Muscle of leg (tissue), 16 donors: ENCODE data around the gene LYZL4. TPM values are rescaled to one million over a fixed set of nuclear protein-coding genes. Genes with fewer than 3 reads are reported as not detected.

Experiments
- DNase-seq: peaks from one replicate; pipeline ENCODE4 v3.0.0; 2013
- H3K27ac ChIP-seq: one replicate; pipeline ENCODE4 v1.5.1; 2013; ENCODE audit warnings: mild to moderate bottlenecking, low read length, control low read depth
- H3K27me3 ChIP-seq: one replicate; pipeline ENCODE4 v1.6.1; 2013; ENCODE audit warnings: low read length; ENCODE audit not compliant: control insufficient read depth, insufficient read depth
- H3K36me3 ChIP-seq: one replicate; pipeline ENCODE4 v1.6.1; 2013; ENCODE audit warnings: low read length; ENCODE audit not compliant: control insufficient read depth, insufficient read depth
- H3K4me1 ChIP-seq: one replicate; pipeline ENCODE4 v1.6.1; 2013; ENCODE audit warnings: low read length; ENCODE audit not compliant: control insufficient read depth, insufficient read depth
- H3K4me3 ChIP-seq: one replicate; pipeline ENCODE4 v1.5.1; 2013; ENCODE audit warnings: low read length, control low read depth
- H3K9me3 ChIP-seq: replicated peaks from 2 replicates; pipeline ENCODE4 v1.6.1; 2013; ENCODE audit warnings: low read depth, low read length; ENCODE audit not compliant: control insufficient read depth
- WGBS: methylation state at CpG from one replicate; pipeline ENCODE4 v1.1.5; 2013; ENCODE audit warnings: missing lambda C conversion rate; ENCODE audit not compliant: insufficient coverage; 5-methylcytosine and 5-hydroxymethylcytosine counted together
- long read RNA-seq, 11 donors: transcript quantifications; one replicate each; lab custom pipeline, GENCODE V29; 2026
- polyA plus RNA-seq, 8 donors: library from polyadenylated mRNA; unstranded; fragments of 120-200 nt; gene quantifications; one replicate each; pipeline versions ENCODE4 v1.2.1 to v1.2.3, GENCODE V29; 2013; ENCODE audit warnings: inconsistent platforms in 1 of 8, low replicate concordance in 1 of 8; ENCODE audit not compliant: insufficient read length in 8 of 8, insufficient read depth in 1 of 8
- total RNA-seq: library from RNA; stranded (reverse); fragments of 120-200 nt; gene quantifications from one replicate; pipeline ENCODE4 v1.2.4, GENCODE V29; 2013

Gene LYZL4, protein sequence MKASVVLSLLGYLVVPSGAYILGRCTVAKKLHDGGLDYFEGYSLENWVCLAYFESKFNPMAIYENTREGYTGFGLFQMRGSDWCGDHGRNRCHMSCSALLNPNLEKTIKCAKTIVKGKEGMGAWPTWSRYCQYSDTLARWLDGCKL
- not detected for total RNA-seq
- not detected for polyA plus RNA-seq
- long read RNA-seq, donor 1: 0 reads
- long read RNA-seq, donor 2: 0 reads
- long read RNA-seq, donor 3: 0 reads
- long read RNA-seq, donor 4: 0 reads
- long read RNA-seq, donor 5: 0 reads
- long read RNA-seq, donor 6: 0 reads
- long read RNA-seq, donor 7: 0 reads
- long read RNA-seq, donor 8: 0 reads
- long read RNA-seq, donor 9: 0 reads
- long read RNA-seq, donor 10: 0 reads
- long read RNA-seq, donor 11: 0 reads

DNA sequence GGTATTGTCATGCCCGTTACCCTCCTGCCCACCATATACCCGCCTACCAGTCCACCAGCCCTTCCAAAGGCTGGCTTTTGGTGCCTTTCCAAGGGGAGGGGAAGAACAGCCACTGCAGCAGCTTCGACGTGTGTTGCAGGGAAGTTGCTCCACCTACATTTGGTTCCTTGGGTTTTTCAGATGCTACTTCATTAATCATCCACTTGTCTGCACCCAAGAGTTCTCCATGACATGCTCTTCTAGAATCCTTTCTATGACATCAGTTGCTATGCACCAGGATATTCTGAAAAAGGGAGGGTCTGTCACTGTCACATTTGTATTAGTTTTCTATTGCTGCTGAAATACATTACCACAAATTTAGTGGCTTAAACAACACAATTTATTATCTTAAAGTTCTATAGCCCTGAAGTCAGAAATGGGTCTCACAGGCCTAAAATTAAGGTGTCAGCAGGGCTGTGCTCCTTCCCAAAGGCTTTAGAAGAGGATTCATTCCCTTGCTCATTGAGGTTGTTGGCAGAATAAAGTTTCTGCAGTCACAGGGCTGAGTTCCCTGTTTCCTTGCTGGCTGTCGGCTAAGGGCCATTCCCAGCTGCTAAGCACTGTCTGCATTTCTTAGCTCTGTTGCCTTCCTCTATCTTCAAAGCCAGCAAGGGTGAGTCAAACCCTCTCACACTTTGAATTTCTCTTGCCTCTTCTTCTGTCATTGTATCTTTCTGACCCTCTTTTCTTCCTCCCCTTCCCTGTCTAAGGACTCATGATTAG is at the start of gene LYZL4:
TSS of gene LYZL4 (minus strand) at position 241 of the 762 bp plus-strand sequence. CDS start 3,359 bp downstream, outside the sequence.
- Histone ChIP-seq H3K27ac (no peak within 1 kb of the TSS), H3K4me1 (peaks cover 5% of the 10 kb centered on the region), H3K4me3 (no peak within 1 kb of the TSS), H3K36me3 (no peaks in the 10 kb centered on the region), H3K27me3 (no peaks in the 10 kb centered on the region), H3K9me3 (no peaks in the 10 kb centered on the region)
- 8% methylated on average over 1 of the region's 5 CpGs for WGBS
- DNase-seq: peak; percentile 75

DNA sequence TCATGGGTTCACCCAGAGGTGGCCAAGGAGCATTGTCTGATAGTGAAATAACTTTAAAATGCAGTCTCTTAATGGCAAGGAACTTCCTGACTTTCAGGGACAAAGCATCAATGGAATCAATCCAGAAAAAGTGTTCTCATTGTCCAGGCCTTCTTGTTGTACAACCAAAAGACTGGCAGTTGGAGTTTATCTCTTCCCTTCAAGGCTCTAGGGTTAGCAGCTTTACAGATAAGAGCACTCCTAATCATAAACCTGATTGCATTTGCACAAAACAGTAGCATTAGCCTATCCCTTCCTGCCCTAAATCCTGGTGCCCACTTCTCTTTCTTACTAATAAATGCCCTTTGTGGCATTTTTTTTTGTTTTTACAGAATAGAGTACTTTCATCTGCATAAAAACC is 48.7 kb upstream of the LYZL4 start:
- no peaks in the 10 kb centered on the region for H3K27me3 ChIP-seq
- no peak overlapping the region for H3K4me3 ChIP-seq
- no peak for DNase-seq
- no peaks in the 10 kb centered on the region for H3K9me3 ChIP-seq
- H3K27ac ChIP-seq: no peak overlapping the region
- H3K36me3 ChIP-seq: no peaks in the 10 kb centered on the region
- H3K4me1 ChIP-seq: no peaks in the 10 kb centered on the region

DNA sequence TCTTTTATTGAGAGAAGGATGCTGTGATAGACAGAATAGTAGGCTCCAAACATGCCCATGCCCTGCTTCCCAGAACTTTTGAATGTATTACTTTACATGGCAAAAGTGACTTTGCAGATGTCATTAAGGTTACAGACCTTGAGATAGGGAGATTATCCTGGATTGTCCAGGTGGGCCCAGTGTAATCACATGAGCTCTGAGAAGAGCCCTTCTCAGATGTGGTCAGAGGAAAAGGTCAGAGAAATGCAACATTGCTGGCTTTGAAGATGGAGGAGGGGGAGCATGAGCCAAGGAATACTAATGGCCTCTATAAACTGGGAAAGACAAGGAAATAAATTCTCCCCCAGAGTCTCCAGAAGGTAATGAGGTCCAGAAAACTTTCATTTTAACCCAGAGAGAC is 45.8 kb upstream of the LYZL4 start:
- no peaks in the 10 kb centered on the region for H3K27me3 ChIP-seq
- H3K9me3 ChIP-seq: no peaks in the 10 kb centered on the region
- H3K27ac ChIP-seq: no peak overlapping the region
- H3K36me3 ChIP-seq: no peaks in the 10 kb centered on the region
- H3K4me1 ChIP-seq: no peaks in the 10 kb centered on the region
- no peak for DNase-seq
- no peak overlapping the region for H3K4me3 ChIP-seq

DNA sequence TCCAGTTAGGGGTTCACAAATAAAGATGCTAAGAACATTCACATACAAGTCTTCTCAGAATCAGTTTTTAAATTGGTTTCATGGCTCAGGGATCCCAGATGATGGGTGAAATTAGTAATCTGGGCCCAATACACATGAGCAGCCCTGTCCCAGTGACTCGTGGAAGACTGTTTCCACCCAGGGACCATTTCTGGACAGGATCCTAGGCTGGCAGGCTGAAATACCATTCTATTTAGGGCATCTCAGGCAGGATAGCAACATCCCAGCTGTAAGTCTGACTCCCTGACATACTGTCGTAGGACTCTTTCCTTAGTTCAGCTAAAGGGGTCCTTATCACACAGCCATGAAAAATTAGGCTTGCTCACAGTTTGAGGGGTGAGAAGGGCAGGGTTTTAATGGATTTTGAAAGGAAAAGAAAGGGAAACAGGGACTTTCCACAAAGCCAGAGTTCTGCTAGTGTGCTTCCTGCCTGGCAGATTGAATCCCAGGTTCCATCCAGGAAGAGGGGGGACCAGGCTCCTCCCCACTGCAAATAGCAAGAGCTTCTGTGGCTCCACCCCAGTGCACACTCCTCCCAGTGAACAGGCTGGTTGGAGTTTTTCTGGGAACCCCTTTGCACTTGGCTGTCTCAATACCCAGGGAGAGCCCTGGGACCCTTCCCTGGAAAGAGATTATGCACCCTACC is 41.3 kb upstream of the LYZL4 start:
- DNase-seq: no peak
- no peaks in the 10 kb centered on the region for H3K9me3 ChIP-seq
- no peak overlapping the region for H3K27ac ChIP-seq
- H3K4me1 ChIP-seq: no peaks in the 10 kb centered on the region
- H3K4me3 ChIP-seq: no peak overlapping the region
- WGBS: 63% methylated on average over 1 of the region's 2 CpGs
- no peaks in the 10 kb centered on the region for H3K27me3 ChIP-seq
- H3K36me3 ChIP-seq: no peaks in the 10 kb centered on the region

DNA sequence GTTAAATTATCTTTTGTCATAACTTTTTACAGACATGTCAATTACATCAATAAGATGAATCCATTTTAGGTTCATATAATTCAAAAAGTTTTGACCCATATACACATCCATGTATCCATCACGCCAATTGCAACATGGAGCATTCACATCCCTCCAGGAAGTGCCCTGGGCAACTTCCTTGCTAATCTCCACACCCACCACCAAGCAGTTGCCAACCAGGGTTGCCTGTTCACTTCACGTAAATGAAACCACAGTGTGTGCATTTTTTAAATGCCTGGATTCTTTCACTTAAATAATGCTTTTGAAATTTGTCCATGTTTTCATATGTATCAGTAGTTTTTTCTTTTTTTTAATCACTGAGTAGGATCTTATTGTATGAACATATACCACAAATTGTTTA is 40.7 kb upstream of the LYZL4 start:
- WGBS: 82% methylated on average over 1 of the region's 2 CpGs
- no peak for DNase-seq
- H3K36me3 ChIP-seq: no peaks in the 10 kb centered on the region
- no peaks in the 10 kb centered on the region for H3K4me1 ChIP-seq
- no peaks in the 10 kb centered on the region for H3K27me3 ChIP-seq
- no peaks in the 10 kb centered on the region for H3K9me3 ChIP-seq
- H3K27ac ChIP-seq: no peak overlapping the region
- no peak overlapping the region for H3K4me3 ChIP-seq

DNA sequence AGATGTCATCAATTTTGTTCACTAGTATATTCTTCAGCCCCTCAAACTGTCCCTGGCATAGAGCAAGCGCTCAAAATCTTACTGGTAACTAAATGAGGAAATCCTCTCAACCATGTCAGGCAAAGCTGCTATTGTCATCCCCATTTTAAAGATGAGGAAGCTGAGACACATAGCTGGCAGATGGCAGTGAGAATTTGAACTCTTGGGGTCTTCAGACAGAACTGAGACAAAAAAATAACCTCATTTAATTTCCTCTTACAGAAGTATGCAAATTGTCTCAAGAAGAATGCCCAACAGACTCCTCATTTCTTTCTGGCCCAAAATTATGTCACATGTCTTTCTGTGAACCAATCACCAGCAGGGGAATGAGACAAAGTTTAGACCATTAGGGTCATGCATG is 40.2 kb upstream of the LYZL4 start:
- no peaks in the 10 kb centered on the region for H3K4me1 ChIP-seq
- H3K9me3 ChIP-seq: no peaks in the 10 kb centered on the region
- DNase-seq: no peak
- H3K4me3 ChIP-seq: no peak overlapping the region
- no peak overlapping the region for H3K27ac ChIP-seq
- WGBS: no CpG with 5 or more reads among the region's 1 CpG
- no peaks in the 10 kb centered on the region for H3K36me3 ChIP-seq
- no peaks in the 10 kb centered on the region for H3K27me3 ChIP-seq

DNA sequence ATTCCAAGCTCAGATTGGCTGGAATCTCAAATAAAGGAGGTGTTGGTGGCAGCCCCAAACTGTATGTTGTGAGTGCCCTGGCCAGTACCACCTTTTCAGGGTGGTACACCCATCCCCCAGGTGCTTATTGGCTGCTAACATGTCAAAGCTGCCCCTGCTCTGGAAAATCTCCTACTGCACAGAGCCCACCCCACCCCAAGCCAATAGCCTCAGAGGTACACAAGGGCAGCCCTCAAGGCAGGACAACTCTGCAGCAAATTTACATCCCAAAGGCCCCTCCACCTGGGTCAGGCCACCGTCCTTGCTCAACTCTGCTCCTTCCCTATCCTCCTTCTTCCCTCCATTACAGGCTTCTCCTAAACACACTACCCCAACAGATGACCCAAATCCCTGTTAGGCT is 37.1 kb upstream of the LYZL4 start:
- DNase-seq: no peak
- Histone ChIP-seq H3K27ac (no peak overlapping the region), H3K9me3 (no peaks in the 10 kb centered on the region), H3K4me3 (no peak overlapping the region), H3K4me1 (no peaks in the 10 kb centered on the region), H3K27me3 (peaks cover 2% of the 10 kb centered on the region), H3K36me3 (no peaks in the 10 kb centered on the region)
- no CpG with 5 or more reads among the region's 1 CpG for WGBS

DNA sequence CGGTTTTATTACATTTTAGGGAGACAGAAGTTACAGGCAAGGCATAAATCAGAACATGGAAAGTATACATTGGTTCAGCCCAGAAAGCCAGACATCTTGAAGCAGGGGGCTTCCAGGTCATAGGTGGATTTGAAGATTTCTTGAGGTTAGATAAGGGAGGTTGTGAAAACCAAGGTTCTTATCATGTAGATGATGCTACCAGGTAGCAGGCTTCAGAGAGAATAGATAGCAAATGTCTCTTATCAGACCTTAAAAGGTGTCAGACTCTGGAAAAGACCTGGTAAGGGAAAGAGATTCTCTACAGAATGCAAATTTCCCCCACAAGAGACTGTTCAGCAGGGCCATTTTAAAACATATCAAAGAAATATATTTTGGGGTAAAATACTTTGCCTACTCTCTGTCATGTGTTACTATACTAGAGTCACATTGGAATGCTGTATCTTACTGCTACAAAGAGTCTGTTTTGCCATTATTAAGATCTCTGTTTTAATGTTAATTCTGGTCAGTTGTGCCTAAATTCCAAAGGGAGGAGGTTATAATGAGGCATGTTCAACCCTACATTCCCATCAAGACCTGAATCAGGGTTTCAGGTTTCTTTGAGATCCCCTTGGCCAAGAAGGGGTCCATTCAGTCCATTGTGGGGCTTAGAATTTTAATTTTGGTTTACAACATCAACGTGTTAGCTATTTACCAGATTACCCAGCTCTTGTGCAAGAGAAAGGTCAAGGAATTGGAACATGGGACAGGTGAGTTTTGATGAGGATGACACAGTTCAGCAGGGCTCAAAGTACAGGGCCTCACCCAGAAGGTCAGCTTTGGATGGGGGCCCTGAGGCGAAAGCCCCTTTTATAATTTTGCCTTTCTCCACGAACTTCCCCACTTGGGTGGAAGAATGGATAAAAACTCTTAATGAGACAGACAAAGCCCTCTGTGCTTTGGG is 36.0 kb upstream of the LYZL4 start:
- H3K36me3 ChIP-seq: no peaks in the 10 kb centered on the region
- DNase-seq: no peak
- no peaks in the 10 kb centered on the region for H3K4me1 ChIP-seq
- no peak overlapping the region for H3K27ac ChIP-seq
- 70% methylated on average over 1 of the region's 4 CpGs for WGBS
- H3K4me3 ChIP-seq: no peak overlapping the region
- H3K9me3 ChIP-seq: no peaks in the 10 kb centered on the region
- H3K27me3 ChIP-seq: peaks cover 2% of the 10 kb centered on the region

DNA sequence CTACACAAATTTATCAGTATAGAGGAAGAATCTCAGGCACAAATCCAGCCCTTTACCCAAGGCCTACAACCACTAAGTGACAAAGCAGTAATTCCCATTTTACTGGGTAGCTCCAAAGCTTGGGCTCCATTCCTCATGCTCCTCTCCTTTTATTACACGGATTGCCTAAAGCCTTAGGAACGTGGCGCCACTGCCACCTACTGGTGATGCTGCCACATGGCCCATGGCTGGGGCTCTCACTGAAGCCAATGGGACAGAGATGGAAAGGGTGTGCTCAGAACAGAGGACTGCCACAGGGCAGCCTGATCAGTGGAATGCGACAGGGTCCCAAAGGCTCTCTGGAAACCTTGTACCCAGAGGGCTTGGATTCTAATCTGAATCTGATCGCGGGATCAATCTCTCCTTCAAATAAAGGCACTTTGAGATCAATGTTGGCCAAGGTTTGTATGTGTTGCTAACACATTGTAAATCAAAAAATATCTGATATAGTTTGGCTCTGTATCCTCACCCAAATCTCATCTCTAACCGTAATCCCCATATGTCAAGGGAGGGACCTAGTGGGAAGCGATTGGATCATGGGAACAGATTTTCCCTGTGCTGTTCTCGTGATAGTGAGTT is 33.5 kb upstream of the LYZL4 start:
- WGBS: 0% methylated on average over 4 of the region's 9 CpGs

More for the DNA sequence above, 33.5 kb upstream of the LYZL4 start:
- Histone ChIP-seq H3K27me3 (peaks cover 2% of the 10 kb centered on the region), H3K4me1 (no peaks in the 10 kb centered on the region), H3K36me3 (no peaks in the 10 kb centered on the region), H3K4me3 (no peak overlapping the region), H3K9me3 (no peaks in the 10 kb centered on the region), H3K27ac (no peak overlapping the region)
- DNase-seq: peak; percentile 84
